Common myeloid progenitor, CD34-positive (primary cell): ENCODE results near the gene NUDT3.
"Not testable (repeated sequence)": the region's sequence is repeated elsewhere in the genome, so short reads cannot be mapped to it uniquely, and the experiment has no call there.

Experiments used
- CTCF ChIA-PET: fragments of 350-600 bp; sonication (Branson Sonifier 250); formaldehyde crosslinking; loops from one replicate; lab custom pipeline; 2021; ENCODE audit warnings: antibody characterized with exemption; lab: Charles Lee
- POLR2A ChIA-PET: fragments of 350-600 bp; sonication (Branson Sonifier 250); formaldehyde crosslinking; loops from one replicate; lab custom pipeline; 2021; ENCODE audit warnings: antibody characterized with exemption; lab: Charles Lee
- DNase-seq, 3 donors: peaks; one replicate each; pipeline versions ENCODE4 v3.0.0 to v3.0.0-alpha.2; 2013
- H3K27ac ChIP-seq, 2 experiments: 1 replicate in 1 of 2; 2 replicates in 1 of 2; pipeline ENCODE4 v1.7.0; 2013; ENCODE audit warnings: inconsistent platforms in 2 of 2, low read length in 2 of 2, mild to moderate bottlenecking in 2 of 2, low read depth in 1 of 2, moderate library complexity in 1 of 2; ENCODE audit not compliant: severe bottlenecking in 2 of 2, insufficient read depth in 1 of 2, poor library complexity in 1 of 2
- H3K27me3 ChIP-seq, 5 experiments: replicated peaks in 2 of 5; 1 replicate in 3 of 5; 2 replicates in 2 of 5; pipeline versions ENCODE4 v1.6.1 to v1.7.0; 2013; ENCODE audit warnings: low read length in 4 of 5, mild to moderate bottlenecking in 2 of 5, moderate library complexity in 2 of 5, inconsistent platforms in 1 of 5; ENCODE audit not compliant: insufficient read depth in 5 of 5, control insufficient read depth in 4 of 5
- H3K36me3 ChIP-seq, 4 experiments: 1 replicate in 2 of 4; 2 replicates in 2 of 4; pipeline versions ENCODE4 v1.6.1 to v1.7.0; 2013; ENCODE audit warnings: low read length in 3 of 4, control low read depth in 1 of 4, mild to moderate bottlenecking in 1 of 4; ENCODE audit not compliant: control insufficient read depth in 4 of 4, insufficient read depth in 4 of 4
- H3K4me1 ChIP-seq, 4 experiments: 1 replicate in 3 of 4; 2 replicates in 1 of 4; pipeline versions ENCODE4 v1.6.1 to v1.7.1; 2013; ENCODE audit warnings: low read length in 3 of 4, mild to moderate bottlenecking in 3 of 4, control low read depth in 1 of 4, inconsistent platforms in 1 of 4, moderate library complexity in 1 of 4; ENCODE audit not compliant: control insufficient read depth in 4 of 4, insufficient read depth in 4 of 4; ENCODE audit errors: control extremely low read depth in 1 of 4
- H3K4me3 ChIP-seq, 7 experiments: 1 replicate in 4 of 7; 2 replicates in 3 of 7; pipeline versions ENCODE4 v1.5.1 to v1.7.0; 2013; ENCODE audit warnings: mild to moderate bottlenecking in 7 of 7, low read length in 6 of 7, moderate library complexity in 6 of 7, inconsistent platforms in 2 of 7, low read depth in 2 of 7, control low read depth in 1 of 7; ENCODE audit not compliant: insufficient read depth in 4 of 7, control insufficient read depth in 1 of 7; ENCODE audit errors: extremely low read depth in 1 of 7
- H3K9me3 ChIP-seq, 5 experiments: 1 replicate in 4 of 5; 2 replicates in 1 of 5; pipeline versions ENCODE4 v1.6.1 to v1.7.1; 2013; ENCODE audit warnings: low read length in 4 of 5, mild to moderate bottlenecking in 2 of 5, inconsistent platforms in 1 of 5, low read depth in 1 of 5, moderate library complexity in 1 of 5; ENCODE audit not compliant: control insufficient read depth in 4 of 5, insufficient read depth in 2 of 5; ENCODE audit errors: control extremely low read depth in 1 of 5
- WGBS: methylation state at CpG from one replicate; pipeline ENCODE4 v1.1.5; 2013; ENCODE audit not compliant: insufficient coverage; 5-methylcytosine and 5-hydroxymethylcytosine counted together

Gene NUDT3

DNA sequence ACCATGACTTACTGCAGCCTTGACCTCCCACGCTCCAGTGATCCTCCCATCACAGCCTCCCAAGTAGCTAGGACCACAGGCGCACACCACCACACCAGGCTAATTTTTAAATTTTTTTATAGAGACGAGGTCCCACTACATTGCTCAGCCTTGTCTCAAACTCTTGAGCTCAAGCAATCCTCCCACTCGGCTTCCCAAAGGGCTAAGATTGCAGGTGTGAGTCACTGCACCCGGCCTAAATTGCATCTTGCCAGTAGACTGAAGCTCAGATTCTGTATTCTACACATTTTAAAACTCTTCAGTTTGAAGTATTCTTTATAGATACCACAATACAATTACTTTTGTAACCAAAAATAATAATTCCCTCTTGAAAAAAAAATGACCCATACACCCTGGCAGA is 11.4 kb downstream of the NUDT3 start:
- ChIA-PET CTCF (interaction anchor here (1.3 to 1.4 kb wide), 2 partner anchors 19 to 34 kb away, joined by 3 to 7 read pairs; no protein-coding TSS in a partner anchor), POLR2A (interaction anchor here (1.0 kb wide), 1 partner anchor 10 kb away, joined by 3 read pairs; no protein-coding TSS in a partner anchor)

DNA sequence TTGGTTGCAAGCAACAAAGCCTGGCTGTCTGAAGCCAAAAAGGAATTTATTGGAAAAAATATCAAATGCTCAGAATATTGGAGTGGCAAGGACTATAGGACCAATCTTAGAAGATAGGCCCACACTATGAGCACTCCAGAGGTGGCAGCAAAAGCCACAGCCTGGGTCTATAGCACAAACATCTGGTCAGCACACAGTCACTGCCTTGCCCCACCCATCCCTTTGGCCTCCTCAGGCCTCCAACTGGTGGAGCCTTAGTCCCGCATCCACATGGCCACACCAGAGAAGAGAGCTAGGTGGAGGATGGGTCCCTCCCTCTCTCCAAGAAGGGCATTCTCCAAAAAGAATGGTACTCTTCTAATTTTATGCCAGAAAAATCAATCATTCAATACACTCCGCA is 14.0 kb downstream of the NUDT3 start:
- Histone ChIP-seq H3K27ac (no peak overlapping the region), H3K27me3 (no peaks in the 10 kb centered on the region), H3K9me3 (no peaks in the 10 kb centered on the region), H3K4me1 (peaks cover 0 to 14% (median 12%) of the 10 kb centered on the region in 4 experiments), H3K36me3 (peaks cover 0 to 8% (median 0%) of the 10 kb centered on the region in 4 experiments), H3K4me3 (no peak overlapping the region)
- ChIA-PET CTCF (interaction anchor here (0.7 to 1.1 kb wide), 3 partner anchors 11 to 70 kb away, joined by 3 to 5 read pairs (median 4); no protein-coding TSS in a partner anchor), POLR2A (interaction anchor here (1.1 kb wide), 1 partner anchor 8 kb away, joined by 4 read pairs; no protein-coding TSS in a partner anchor)
- WGBS = 100% methylated on average over 1 of the region's 2 CpGs
- no peak for DNase-seq

More for the DNA sequence above, 11.4 kb downstream of the NUDT3 start:
- H3K27ac ChIP-seq = no peak overlapping the region
- WGBS = 100% methylated on average over 3 of the region's 5 CpGs
- no peaks in the 10 kb centered on the region for H3K9me3 ChIP-seq
- no peak overlapping the region for H3K4me3 ChIP-seq
- H3K4me1 ChIP-seq = peaks cover 0 to 3% (median 1%) of the 10 kb centered on the region in 4 experiments
- peaks cover 2 to 14% (median 4%) of the 10 kb centered on the region in 4 experiments for H3K36me3 ChIP-seq
- DNase-seq = no peak
- no peaks in the 10 kb centered on the region for H3K27me3 ChIP-seq

- ChIA-PET POLR2A (interaction anchor here (1.1 kb wide), 1 partner anchor 8 kb away, joined by 4 read pairs; no protein-coding TSS in a partner anchor), CTCF (interaction anchor here (0.7 to 1.1 kb wide), 3 partner anchors 11 to 69 kb away, joined by 3 to 5 read pairs (median 4); no protein-coding TSS in a partner anchor)
- Histone ChIP-seq H3K27me3 (no peaks in the 10 kb centered on the region), H3K27ac (no peak overlapping the region), H3K9me3 (no peaks in the 10 kb centered on the region), H3K4me1 (peaks cover 0 to 17% (median 13%) of the 10 kb centered on the region in 4 experiments), H3K4me3 (no peak overlapping the region), H3K36me3 (peaks cover 0 to 6% (median 0%) of the 10 kb centered on the region in 4 experiments)
- WGBS = 95% methylated on average over 4 of the region's 5 CpGs
- no peak for DNase-seq
These were observed 14.5 kb downstream of the NUDT3 start for GRCh38 chr6:34377984-34378383.

DNA sequence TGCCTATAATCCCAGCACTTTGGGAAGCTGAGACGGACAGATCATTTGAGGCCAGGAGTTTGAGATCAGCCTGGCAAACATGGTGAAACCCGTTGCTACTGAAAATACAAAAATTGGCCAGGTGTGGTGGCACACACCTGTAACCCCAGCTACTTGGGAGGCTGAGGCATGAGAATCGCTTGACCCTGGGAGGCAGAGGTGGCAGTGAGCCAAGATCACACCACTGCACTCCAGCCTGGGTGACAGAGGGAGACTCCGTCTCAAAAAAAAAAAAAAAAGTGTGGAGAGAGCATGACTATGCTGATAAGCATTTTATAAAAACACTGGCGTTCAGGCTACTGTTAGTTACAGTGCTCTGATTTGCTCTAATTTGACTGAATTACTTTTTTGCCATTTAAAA is 14.9 kb downstream of the NUDT3 start:
- CTCF ChIA-PET = interaction anchor here (0.7 to 0.9 kb wide), 2 partner anchors 12 to 69 kb away, joined by 3 to 4 read pairs; no protein-coding TSS in a partner anchor
- not testable (repeated sequence) for H3K36me3 ChIP-seq, H3K4me3 ChIP-seq, H3K9me3 ChIP-seq, H3K27me3 ChIP-seq, DNase-seq, H3K27ac ChIP-seq
- POLR2A ChIA-PET = interaction anchor here (1.1 kb wide), 1 partner anchor 7 kb away, joined by 4 read pairs; no protein-coding TSS in a partner anchor
- peaks cover 0 to 17% (median 13%) of the 10 kb centered on the region in 4 experiments for H3K4me1 ChIP-seq
- WGBS = 100% methylated on average over 3 of the region's 5 CpGs

DNA sequence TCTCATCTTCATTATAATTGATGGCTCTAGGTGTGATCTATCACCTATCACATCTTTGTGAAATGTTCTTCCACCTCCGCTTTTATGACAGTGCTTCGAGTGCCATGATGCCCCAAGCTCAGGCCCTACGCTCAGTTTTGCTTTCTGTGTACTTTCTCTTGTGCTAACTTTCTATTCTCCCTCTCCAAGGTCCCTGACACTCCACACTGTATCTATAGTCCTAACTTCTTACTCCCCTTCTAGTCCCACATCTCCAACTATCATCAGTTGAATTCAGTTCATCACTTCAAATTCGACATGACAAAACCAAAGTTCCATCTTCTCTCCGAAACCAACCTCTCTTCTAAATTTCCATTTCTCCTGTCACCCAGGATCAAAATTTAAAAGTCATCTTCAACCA is 16.6 kb downstream of the NUDT3 start:
- CTCF ChIA-PET = interaction anchor here (1.0 kb wide), 1 partner anchor 30 kb away, joined by 3 read pairs; no protein-coding TSS in a partner anchor
- H3K4me1 ChIP-seq = peaks cover 0 to 17% (median 13%) of the 10 kb centered on the region in 4 experiments
- no peak overlapping the region for H3K27ac ChIP-seq
- H3K9me3 ChIP-seq = no peaks in the 10 kb centered on the region
- no peaks in the 10 kb centered on the region for H3K27me3 ChIP-seq
- 97% methylated on average over 5 of the region's 5 CpGs for WGBS
- peaks cover 0 to 6% (median 0%) of the 10 kb centered on the region in 4 experiments for H3K36me3 ChIP-seq
- DNase-seq = no peak
- H3K4me3 ChIP-seq = no peak overlapping the region
- POLR2A ChIA-PET = no interaction called here

DNA sequence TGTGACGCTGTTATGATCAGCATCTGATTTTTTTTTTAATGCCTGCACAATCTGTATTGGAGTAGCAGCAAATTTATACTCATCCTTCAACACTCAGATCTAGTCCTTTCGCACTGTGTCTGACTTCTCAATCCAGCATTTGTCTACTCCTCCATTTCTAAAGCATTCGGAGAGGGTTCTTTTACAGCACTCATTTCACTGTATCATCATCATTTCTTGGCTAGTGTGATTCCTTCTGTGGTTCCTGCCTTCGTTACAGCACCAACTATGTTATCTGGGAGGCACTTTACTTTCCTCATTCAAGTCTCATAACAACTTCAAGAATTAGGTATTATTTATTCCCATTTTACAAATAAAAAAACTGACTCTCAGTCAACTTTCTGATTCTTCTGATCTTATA is 18.0 kb downstream of the NUDT3 start:
- H3K4me3 ChIP-seq = peak overlapping the region in 1 of 7 experiments; percentile 13

DNA sequence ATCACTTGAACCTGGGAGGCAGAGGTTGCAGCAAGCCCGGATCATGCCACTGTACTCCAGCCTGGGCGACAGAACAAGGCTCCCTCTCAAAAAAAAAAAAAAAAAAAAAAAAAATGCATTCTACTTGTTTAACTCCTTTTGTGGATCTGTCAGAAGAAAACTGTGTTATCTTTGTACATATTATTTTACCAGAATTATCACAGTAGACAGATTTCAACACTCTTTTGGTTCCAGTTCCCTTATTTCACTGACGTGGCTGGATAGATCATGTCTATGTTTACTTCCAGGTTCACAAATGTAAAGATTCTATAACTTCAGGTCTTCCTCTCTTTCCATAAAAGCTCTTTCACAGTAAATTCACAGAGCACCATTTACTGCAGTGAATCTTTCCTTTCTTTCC is 18.4 kb downstream of the NUDT3 start:
- Histone ChIP-seq H3K36me3 (peaks cover 4 to 13% (median 6%) of the 10 kb centered on the region in 4 experiments), H3K4me1 (peaks cover 0 to 24% (median 16%) of the 10 kb centered on the region in 4 experiments), H3K27me3 (no peaks in the 10 kb centered on the region), H3K4me3 (peak overlapping the region in 1 of 7 experiments; percentile 13), H3K9me3 (no peaks in the 10 kb centered on the region), H3K27ac (peak overlapping the region in 1 of 2 experiments; percentile 45)
- ChIA-PET POLR2A (no interaction called here), CTCF (no interaction called here)
- 0% methylated on average over 1 of the region's 3 CpGs for whole genome bisulfite sequencing
- DNase-seq = peak in 2 of 3 donors; percentile 65 to 74

More for the DNA sequence above, 18.0 kb downstream of the NUDT3 start:
- WGBS = 62% methylated on average over 4 of the region's 4 CpGs
- H3K27ac ChIP-seq = peak overlapping the region in 1 of 2 experiments; percentile 45
- CTCF ChIA-PET = no interaction called here
- POLR2A ChIA-PET = no interaction called here
- peak in 1 of 3 donors; percentile 24 for DNase-seq
- no peaks in the 10 kb centered on the region for H3K27me3 ChIP-seq
- H3K9me3 ChIP-seq = no peaks in the 10 kb centered on the region
- peaks cover 0 to 24% (median 16%) of the 10 kb centered on the region in 4 experiments for H3K4me1 ChIP-seq
- H3K36me3 ChIP-seq = peaks cover 4 to 13% (median 6%) of the 10 kb centered on the region in 4 experiments
